Stomach smooth muscle (tissue), 2 donors: ENCODE measurements around the gene MINDY4.
A peak's percentile ranks its signal among the peaks of the same experiment; 100 is the strongest.

Experiments
- H3K27ac ChIP-seq: one replicate; pipeline ENCODE4 v1.7.0; 2013; ENCODE audit warnings: mild to moderate bottlenecking, low read length, inconsistent platforms
- H3K27me3 ChIP-seq, 2 donors: one replicate each; pipeline ENCODE4 v1.7.0; 2013; ENCODE audit warnings: low read length in 2 of 2; ENCODE audit not compliant: insufficient read depth in 2 of 2, control insufficient read depth in 1 of 2
- H3K36me3 ChIP-seq, 2 donors: one replicate each; pipeline ENCODE4 v1.7.0; 2013; ENCODE audit warnings: low read length in 2 of 2; ENCODE audit not compliant: control insufficient read depth in 2 of 2, insufficient read depth in 2 of 2
- H3K4me1 ChIP-seq: one replicate; pipeline ENCODE4 v1.7.0; 2013; ENCODE audit warnings: low read length; ENCODE audit not compliant: control insufficient read depth, insufficient read depth
- H3K4me3 ChIP-seq, 2 donors: one replicate each; pipeline ENCODE4 v1.7.0; 2013; ENCODE audit warnings: low read length in 2 of 2
- H3K9ac ChIP-seq, 2 donors: one replicate each; pipeline ENCODE4 v1.7.0; 2013; ENCODE audit warnings: low read length in 2 of 2, mild to moderate bottlenecking in 1 of 2
- H3K9me3 ChIP-seq, 2 donors: one replicate each; pipeline ENCODE4 v1.7.0; 2013; ENCODE audit warnings: low read length in 2 of 2; ENCODE audit not compliant: control insufficient read depth in 2 of 2
- donor health status: healthy.
- donor health status: Pancreatic carcinoma.

Gene MINDY4

GRCh38 chr7:30771174-30771879 lies at the start of gene MINDY4:
TSS of gene MINDY4 (plus strand) at chr7:30771417. CDS start at chr7:30771494, 77 bp downstream.
- peak within 1 kb of the TSS; percentile 83 to 87 for H3K4me3 ChIP-seq
- H3K36me3 ChIP-seq: peaks cover 0 to 4% of the 10 kb centered on the region in 2 donors
- peaks cover 36% of the 10 kb centered on the region for H3K4me1 ChIP-seq
- peak within 1 kb of the TSS; percentile 75 to 87 for H3K9ac ChIP-seq
- no peaks in the 10 kb centered on the region for H3K27me3 ChIP-seq
- no peaks in the 10 kb centered on the region for H3K9me3 ChIP-seq
- H3K27ac ChIP-seq: peak within 1 kb of the TSS; percentile 80

GRCh38 chr7:30722187-30722586 lies 49.0 kb upstream of the MINDY4 start:
- no peaks in the 10 kb centered on the region for H3K27me3 ChIP-seq
- no peak overlapping the region for H3K4me3 ChIP-seq
- peaks cover 0 to 6% of the 10 kb centered on the region in 2 donors for H3K9me3 ChIP-seq
- H3K4me1 ChIP-seq: no peaks in the 10 kb centered on the region
- H3K9ac ChIP-seq: no peak overlapping the region
- no peaks in the 10 kb centered on the region for H3K36me3 ChIP-seq
- no peak overlapping the region for H3K27ac ChIP-seq

- no peaks in the 10 kb centered on the region for H3K27me3 ChIP-seq
- peaks cover 0 to 6% of the 10 kb centered on the region in 2 donors for H3K9me3 ChIP-seq
- no peak overlapping the region for H3K9ac ChIP-seq
- H3K4me3 ChIP-seq: no peak overlapping the region
- H3K36me3 ChIP-seq: no peaks in the 10 kb centered on the region
- H3K27ac ChIP-seq: no peak overlapping the region
- H3K4me1 ChIP-seq: no peaks in the 10 kb centered on the region
Observed at GRCh38 chr7:30722671-30723070, 48.5 kb upstream of the MINDY4 start.

GRCh38 chr7:30723776-30724175 lies 47.4 kb upstream of the MINDY4 start:
- no peaks in the 10 kb centered on the region for H3K36me3 ChIP-seq
- H3K4me1 ChIP-seq: no peaks in the 10 kb centered on the region
- no peaks in the 10 kb centered on the region for H3K9me3 ChIP-seq
- no peak overlapping the region for H3K9ac ChIP-seq
- H3K4me3 ChIP-seq: no peak overlapping the region
- no peaks in the 10 kb centered on the region for H3K27me3 ChIP-seq
- H3K27ac ChIP-seq: no peak overlapping the region

- no peaks in the 10 kb centered on the region for H3K36me3 ChIP-seq
Observed at GRCh38 chr7:30726296-30727006, 44.8 kb upstream of the MINDY4 start.

GRCh38 chr7:30727061-30727945 lies 43.9 kb upstream of the MINDY4 start:
- H3K27me3 ChIP-seq: no peaks in the 10 kb centered on the region
- no peaks in the 10 kb centered on the region for H3K4me1 ChIP-seq
- H3K4me3 ChIP-seq: no peak overlapping the region
- no peak overlapping the region for H3K9ac ChIP-seq
- no peaks in the 10 kb centered on the region for H3K36me3 ChIP-seq
- no peaks in the 10 kb centered on the region for H3K9me3 ChIP-seq
- H3K27ac ChIP-seq: no peak overlapping the region

More at GRCh38 chr7:30726296-30727006, 44.8 kb upstream of the MINDY4 start:
- H3K27ac ChIP-seq: no peak overlapping the region
- H3K9me3 ChIP-seq: no peaks in the 10 kb centered on the region
- H3K4me1 ChIP-seq: no peaks in the 10 kb centered on the region
- H3K9ac ChIP-seq: no peak overlapping the region
- H3K4me3 ChIP-seq: no peak overlapping the region
- H3K27me3 ChIP-seq: no peaks in the 10 kb centered on the region

GRCh38 chr7:30728591-30729100 lies 42.6 kb upstream of the MINDY4 start:
- H3K9ac ChIP-seq: no peak overlapping the region
- H3K36me3 ChIP-seq: no peaks in the 10 kb centered on the region
- no peak overlapping the region for H3K4me3 ChIP-seq
- no peaks in the 10 kb centered on the region for H3K27me3 ChIP-seq
- no peaks in the 10 kb centered on the region for H3K9me3 ChIP-seq
- no peak overlapping the region for H3K27ac ChIP-seq
- H3K4me1 ChIP-seq: no peaks in the 10 kb centered on the region

- no peaks in the 10 kb centered on the region for H3K36me3 ChIP-seq
- H3K27me3 ChIP-seq: no peaks in the 10 kb centered on the region
- H3K27ac ChIP-seq: no peak overlapping the region
- H3K9ac ChIP-seq: no peak overlapping the region
- no peaks in the 10 kb centered on the region for H3K4me1 ChIP-seq
- H3K4me3 ChIP-seq: no peak overlapping the region
- H3K9me3 ChIP-seq: no peaks in the 10 kb centered on the region
Observed at GRCh38 chr7:30729642-30730041, 41.6 kb upstream of the MINDY4 start.

GRCh38 chr7:30730097-30730496 lies 41.1 kb upstream of the MINDY4 start:
- H3K27ac ChIP-seq: no peak overlapping the region
- H3K4me1 ChIP-seq: no peaks in the 10 kb centered on the region
- H3K27me3 ChIP-seq: no peaks in the 10 kb centered on the region
- H3K36me3 ChIP-seq: no peaks in the 10 kb centered on the region
- H3K9me3 ChIP-seq: no peaks in the 10 kb centered on the region
- H3K4me3 ChIP-seq: no peak overlapping the region
- H3K9ac ChIP-seq: no peak overlapping the region

GRCh38 chr7:30730996-30731395 lies 40.2 kb upstream of the MINDY4 start:
- no peak overlapping the region for H3K4me3 ChIP-seq
- H3K9ac ChIP-seq: no peak overlapping the region

More at GRCh38 chr7:30730996-30731395, 40.2 kb upstream of the MINDY4 start:
- no peak overlapping the region for H3K27ac ChIP-seq
- H3K9me3 ChIP-seq: no peaks in the 10 kb centered on the region
- no peaks in the 10 kb centered on the region for H3K27me3 ChIP-seq
- no peaks in the 10 kb centered on the region for H3K4me1 ChIP-seq
- H3K36me3 ChIP-seq: no peaks in the 10 kb centered on the region
